NOMO-1 treated with DMSO at 0.1 percent for 48 hours (cell line): ENCODE data around the gene FCN3.

Experiments
- DNase-seq: peaks from one replicate; lab custom pipeline; 2025; ENCODE audit not compliant: unreplicated experiment; lab: John Stamatoyannopoulos, UW

The FCN3 gene

DNA sequence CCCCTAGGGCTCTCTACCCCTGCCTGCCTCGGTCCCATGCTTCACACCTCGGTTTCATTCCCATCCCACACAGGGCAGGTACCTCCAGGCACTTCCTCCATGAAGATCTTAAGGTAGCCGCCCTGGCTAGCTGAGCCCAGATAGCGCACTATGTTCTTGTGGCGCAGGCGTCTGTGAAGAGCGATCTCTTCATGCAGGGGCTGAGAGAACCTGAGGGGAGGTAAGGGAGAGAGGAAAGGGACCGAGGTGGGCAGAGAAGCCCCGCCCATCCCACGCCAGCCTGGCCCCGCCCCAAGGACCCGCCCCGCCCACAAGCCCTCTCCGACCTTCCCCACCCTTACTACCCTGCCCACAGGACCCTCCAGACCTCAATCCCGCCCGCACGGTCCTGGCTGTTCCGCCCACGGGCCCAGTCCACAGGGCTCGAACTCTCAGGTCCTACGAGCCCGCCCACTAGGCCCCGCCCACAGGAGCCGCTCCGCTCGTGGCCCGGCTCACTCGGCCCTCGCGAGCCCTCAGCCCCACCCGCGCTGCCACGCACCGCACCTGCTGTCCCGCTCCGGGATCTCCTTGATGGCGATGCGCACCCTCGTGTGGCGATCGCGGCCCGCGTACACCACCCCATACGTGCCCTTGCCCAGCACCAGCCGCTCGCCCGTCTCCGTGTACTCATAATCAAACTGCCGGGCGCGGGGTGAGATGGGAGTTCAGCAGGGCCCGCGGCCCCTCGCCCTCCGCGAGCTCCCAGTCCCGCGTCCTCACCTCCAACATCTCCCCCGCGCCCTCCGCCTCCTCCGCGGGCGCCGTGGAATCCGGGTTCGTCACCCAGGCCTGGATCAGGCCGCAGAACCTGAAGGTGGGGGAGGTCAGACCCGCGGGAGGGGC, 14.2 kb downstream of the FCN3 start:
- no peak for DNase-seq

DNA sequence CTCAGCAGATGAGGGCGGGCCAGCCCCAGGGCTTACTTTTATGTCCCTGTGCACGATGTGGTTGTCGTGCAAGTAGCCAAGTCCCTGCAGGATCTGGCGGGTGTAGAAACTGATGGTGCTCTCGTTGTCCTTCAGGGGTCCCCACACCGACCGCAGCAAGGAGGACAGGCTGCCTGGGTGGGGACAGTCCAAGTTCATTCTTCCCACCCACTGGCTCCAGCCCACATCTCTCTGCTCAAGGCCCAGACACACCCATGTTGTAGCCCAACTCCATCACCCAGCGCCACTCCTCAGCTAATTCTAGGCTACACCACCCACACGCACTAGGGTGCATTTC, 14.8 kb downstream of the FCN3 start:
- no peak for DNase-seq

DNA sequence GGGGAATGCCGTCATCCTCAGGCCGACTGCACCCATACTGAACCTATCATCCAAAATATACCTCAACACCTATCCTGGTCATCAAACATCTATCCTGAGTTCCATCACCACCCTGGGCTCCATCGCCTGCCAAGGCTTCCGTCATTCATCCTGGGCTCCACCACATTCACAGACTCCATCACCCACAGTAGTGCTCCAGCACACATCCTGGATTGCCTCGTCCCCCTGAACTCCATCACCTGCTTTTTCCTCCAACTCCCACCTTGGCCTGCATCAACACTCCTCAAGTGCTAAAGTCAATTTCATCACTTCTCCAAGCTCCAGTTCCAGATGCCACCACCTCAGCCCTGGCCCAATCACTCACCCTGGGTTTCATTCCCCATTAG, 15.7 kb downstream of the FCN3 start:
- no peak for DNase-seq

DNA sequence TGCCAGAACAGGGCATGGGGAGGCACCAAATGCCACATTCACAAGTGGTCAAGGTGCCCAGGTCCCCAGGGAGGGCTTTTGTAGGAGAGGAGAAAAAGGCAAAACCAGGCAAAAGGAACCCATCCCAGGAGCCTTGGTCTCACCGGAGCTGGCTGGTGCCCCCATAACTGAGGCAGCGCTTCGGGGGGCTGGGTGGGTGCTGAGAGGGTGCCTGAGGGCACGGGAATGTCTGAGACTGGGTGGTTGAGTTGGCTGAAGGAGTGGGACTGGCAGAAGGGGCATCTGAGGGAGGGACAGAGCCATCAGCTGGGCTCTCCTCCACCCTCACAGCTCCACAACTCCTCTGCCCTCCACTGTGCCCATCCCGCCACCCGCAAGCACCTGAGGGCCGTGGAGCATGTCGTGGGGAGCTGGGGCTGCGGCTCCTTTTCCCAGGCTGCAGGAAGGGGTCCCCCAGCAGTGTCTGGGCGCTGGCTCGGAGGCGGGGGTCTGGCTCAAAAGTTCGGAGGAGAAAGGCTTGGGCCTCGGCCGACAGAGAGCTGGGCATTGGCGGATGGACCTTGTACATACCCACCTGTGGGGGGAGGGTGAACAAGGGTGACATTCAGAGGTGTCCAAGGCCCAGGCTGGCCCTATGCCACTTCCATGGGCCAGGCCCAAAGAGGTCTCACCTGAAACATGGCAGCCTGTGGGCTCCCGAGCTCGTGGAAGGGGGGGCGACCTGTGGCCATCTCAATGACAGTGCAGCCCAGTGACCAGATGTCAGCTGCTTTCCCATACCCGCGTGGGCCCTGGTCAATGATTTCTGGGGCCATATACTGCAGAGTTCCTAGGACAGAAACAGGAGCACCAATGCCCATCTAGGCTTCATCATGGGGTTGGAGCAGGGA, 16.3 kb downstream of the FCN3 start:
- no peak for DNase-seq

DNA sequence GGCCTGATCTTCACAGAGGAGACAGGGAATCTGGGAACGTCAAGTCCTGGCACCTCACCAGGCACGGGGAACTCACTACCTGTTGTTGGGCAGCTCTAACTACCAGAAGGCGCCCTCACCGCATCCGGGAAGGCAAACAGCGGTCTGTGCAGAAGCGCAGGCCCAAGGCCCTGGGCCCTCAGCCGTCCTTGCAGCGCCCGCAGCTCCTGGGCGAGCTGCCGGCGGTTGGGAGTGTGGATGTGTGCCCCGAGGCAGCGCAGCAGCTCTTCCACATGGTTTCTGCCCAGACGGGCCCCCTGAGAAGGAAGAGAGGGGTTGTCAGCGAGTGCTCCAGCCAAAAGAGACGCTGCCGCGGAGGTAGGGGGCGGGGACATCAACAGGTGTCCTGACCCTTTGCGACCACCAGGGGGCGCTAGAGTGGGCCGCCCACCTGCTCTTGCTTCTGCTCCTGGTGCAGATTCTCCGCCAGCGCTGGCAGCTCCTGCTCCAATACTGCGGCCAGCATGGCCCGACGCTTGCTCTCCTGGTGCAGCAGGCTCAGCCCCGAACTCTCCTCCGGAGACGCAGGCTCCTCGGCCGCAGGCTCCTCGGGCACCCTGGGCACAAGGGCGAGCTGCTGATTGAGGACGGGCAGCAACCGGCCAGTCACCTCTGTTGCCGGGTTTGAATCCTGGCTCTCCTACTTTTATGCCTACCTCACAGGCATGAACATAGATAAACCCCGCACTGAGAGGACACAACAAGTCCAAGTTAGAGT, 17.2 kb downstream of the FCN3 start:
- DNase-seq, result peak; percentile 37

- no peak for DNase-seq
Observed at GRCh38 chr1:27356619-27357280, 17.9 kb downstream of the FCN3 start.

- DNase-seq, result no peak
Observed at GRCh38 chr1:27356277-27356618, 18.4 kb downstream of the FCN3 start.

DNA sequence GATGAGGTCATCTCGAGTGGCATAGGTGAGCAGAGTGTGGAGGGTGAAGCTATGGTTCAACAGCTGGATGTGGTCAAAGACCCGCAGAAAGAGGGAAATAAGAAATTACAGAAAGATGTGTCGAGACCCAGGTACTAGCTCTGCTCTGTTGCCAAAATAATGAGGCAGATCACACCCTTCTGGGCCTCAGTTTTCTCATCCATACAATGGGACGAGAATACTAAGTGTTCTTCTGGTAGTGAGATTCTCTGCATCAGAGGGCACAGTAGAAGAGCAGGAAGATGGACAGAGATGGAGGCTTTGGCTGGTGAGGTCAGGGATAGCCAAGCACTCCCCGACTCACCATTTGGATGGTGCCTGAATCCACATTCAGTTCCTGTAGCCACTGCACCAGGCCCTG, 18.9 kb downstream of the FCN3 start:
- DNase-seq, result no peak

DNA sequence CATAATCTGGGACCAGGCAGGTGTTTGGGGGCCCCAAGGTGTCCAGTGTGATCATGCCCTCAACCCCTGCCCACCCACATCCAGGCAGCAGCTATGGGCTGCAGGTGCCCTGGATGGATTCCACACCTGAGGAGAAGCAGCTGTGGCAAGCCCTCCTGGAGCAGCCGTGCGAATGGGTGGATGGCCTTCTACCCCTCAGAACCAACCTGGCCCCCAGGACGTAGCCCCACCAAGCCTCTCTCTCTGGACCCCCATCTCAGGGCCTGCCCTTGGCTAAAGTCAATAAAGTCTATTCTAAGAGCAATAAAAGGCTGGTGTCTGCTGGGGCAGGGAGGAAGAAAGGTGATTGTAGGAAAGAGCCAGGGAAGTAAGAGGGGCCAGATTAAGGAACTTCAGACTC, 21.0 kb downstream of the FCN3 start:
- no peak for DNase-seq

DNA sequence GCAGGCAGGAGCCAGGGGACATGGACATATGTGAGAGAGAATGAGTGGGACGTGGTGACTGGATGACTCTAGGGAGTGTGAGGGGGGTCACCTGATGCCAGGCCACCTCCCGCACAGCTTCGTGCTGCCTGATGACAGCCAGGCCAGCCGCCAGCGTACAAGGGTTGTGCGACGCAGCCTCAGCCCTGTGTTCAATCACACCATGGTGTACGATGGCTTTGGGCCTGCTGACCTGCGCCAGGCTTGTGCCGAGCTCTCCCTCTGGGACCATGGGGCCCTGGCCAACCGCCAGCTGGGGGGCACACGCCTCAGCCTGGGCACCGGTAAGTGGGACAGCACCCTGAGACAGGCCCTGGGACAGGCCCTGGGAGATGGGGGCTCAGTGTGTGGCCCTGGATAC, 21.5 kb downstream of the FCN3 start:
- no peak for DNase-seq

DNA sequence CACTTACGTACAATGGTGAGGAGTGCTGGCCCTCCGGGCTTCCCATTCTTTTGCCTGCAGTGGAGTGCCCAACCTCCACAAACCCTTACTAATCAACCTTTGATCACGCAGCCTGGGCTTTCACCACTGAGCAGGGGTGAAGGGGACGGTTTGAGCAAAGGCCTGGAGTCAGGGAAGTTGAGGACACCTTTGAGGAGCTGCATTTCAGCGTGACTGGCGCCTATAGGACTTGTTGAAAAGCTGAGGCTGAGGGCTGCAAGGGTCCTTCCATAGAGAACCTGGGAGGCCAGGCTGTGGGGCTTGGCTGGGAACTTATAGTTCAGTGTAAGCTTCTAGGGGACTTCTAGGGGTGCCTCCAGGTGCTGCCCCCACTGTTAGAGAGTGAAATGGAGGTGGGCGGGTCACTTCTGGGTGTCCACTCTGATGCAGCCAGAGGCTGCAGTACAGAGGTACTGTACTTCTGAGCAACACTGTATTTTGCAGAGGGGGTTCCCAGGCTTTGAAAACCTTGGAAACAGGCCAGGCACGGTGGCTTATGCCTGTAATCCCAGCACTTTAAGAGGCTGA, 23.0 kb downstream of the FCN3 start:
- DNase-seq, result no peak

- no peak for DNase-seq
Observed at GRCh38 chr1:27350663-27351540, 23.7 kb downstream of the FCN3 start.

DNA sequence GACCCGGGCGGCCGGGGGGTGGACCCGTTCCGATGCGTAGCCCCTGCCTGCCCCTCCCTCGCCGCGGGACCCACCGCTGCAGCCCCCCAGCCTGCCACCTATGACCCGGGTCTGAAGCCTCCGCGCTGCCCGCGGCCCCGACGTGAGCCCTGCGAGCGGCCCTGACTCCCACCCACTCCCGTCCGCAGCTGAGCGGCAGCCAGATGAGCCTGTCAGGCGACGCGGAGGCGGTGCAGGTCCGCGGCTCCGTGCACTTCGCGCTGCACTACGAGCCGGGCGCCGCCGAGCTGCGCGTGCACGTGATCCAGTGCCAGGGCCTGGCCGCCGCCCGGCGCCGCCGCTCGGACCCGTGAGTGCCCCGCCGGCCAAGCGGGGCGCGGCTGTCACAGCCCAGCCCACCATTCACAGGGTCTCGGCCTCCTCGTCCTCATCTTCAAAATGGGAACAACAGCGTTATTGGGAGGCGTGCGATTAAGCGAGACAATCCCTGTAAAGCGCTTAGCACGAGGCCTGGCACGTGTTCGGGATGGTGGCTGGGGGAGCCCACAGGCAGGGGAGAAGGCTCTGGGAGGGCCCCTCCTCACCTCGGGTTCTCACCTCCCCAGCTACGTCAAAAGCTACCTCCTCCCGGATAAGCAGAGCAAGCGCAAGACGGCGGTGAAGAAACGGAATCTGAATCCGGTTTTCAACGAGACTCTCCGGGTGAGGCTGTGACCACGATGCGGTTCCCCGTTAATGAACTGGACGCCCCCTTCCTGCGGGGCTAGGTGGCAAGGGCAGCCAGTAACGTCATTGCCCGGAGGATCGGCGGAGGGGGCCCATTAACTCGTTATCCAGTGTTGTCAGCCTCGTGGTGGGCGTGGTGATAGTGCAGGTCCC, 24.6 kb downstream of the FCN3 start:
- no peak for DNase-seq

GRCh38 chr1:27348861-27349783, 25.5 kb downstream of the FCN3 start:
- DNase-seq, result no peak

- no peak for DNase-seq
Observed at GRCh38 chr1:27346991-27347624, 27.5 kb downstream of the FCN3 start.

DNA sequence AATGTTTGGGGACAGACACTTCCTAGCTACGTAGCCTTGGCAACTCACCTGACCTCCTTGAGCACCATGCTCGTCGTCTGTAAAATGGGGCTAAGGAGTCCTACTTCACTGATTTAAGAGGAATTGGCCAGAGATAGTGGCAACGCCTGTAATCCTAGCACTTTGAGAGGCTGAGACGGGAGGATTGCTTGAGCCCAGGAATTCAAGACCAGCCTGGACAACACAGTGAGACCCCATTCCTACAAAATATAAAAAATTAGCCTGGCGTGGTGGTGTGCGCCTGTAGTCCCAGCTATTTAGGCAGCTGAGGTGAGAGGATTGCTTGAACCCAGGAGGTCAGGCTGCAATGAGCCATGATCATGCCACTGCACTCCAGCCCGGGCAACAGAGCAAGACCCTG, 28.3 kb downstream of the FCN3 start:
- no peak for DNase-seq

- no peak for DNase-seq
Observed at GRCh38 chr1:27345272-27345671, 29.4 kb downstream of the FCN3 start.
